K562 (cell line): Measurements from ENCODE around the gene VCX3A. TPM values are rescaled to one million over a fixed set of nuclear protein-coding genes. Genes with fewer than 3 reads are reported as not detected.

Source experiments
- ATAC-seq: fragments of 200-7000 bp; cut with Tn5 transposase; 3 replicates; pipeline ENCODE4 v1.9.1; 2020; ENCODE audit warnings: moderate library complexity
- BruUV-seq: library from RNA; stranded (reverse); fragments of 400-500 nt; replicated peaks from 2 replicates; lab custom pipeline; 2021; lab: Mats Ljungman, UMichigan
- CTCF ChIA-PET: fragments of 300-600 bp; formaldehyde crosslinking; extraction: SDS; loops from one replicate; lab custom pipeline; 2021; ENCODE audit warnings: low intra/inter-chr PET ratio; lab: Yijun Ruan, JAX
- POLR2A ChIA-PET: fragments of 300-600, 350-650 bp; sonication (Branson Sonifier 250); formaldehyde crosslinking; extraction: SDS; loops from one replicate; lab custom pipeline; 2021; ENCODE audit warnings: antibody characterized with exemption, inconsistent platforms; lab: Yijun Ruan, JAX
- DNase-seq, 4 experiments: peaks; one replicate each; pipeline versions ENCODE4 v3.0.0 to v3.0.0-alpha.2; 2011 to 2018; ENCODE audit warnings: low spot score in 3 of 4, mixed read lengths in 3 of 4; ENCODE audit errors: extremely low read depth in 1 of 4
- FAIRE-seq: peaks from 2 replicates; lab custom pipeline; 2011; peaks lifted over from hg19 to GRCh38; lab: Jason Lieb, UNC
- H2AFZ ChIP-seq: 2 replicates; pipeline ENCODE4 v1.6.0; 2011; ENCODE audit warnings: low read depth, low read length, control low read depth, inconsistent platforms
- H3K27ac ChIP-seq: fragments of 200-600 bp; 3 replicates; pipeline ENCODE4 v1.8.0; 2011; ENCODE audit warnings: low read depth, mild to moderate bottlenecking, control low read depth, inconsistent platforms, low read length, moderate library complexity, mixed read lengths; ENCODE audit errors: extremely low read depth
- H3K27me3 ChIP-seq, 2 experiments: fragments of 300-600 bp in 1 of 2; 2 replicates in 1 of 2; 3 replicates in 1 of 2; pipeline versions ENCODE4 v1.6.0 to v1.8.0; 2011; ENCODE audit warnings: inconsistent platforms in 2 of 2, low read length in 2 of 2, mild to moderate bottlenecking in 1 of 2, mixed read lengths in 1 of 2, moderate library complexity in 1 of 2; ENCODE audit not compliant: control insufficient read depth in 2 of 2, insufficient read depth in 2 of 2
- H3K36me3 ChIP-seq: fragments of 300-600 bp; 3 replicates; pipeline ENCODE4 v1.8.0; 2011; ENCODE audit warnings: mild to moderate bottlenecking, low read length, inconsistent platforms; ENCODE audit not compliant: control insufficient read depth, insufficient read depth
- H3K4me1 ChIP-seq, 2 experiments: fragments of 200-600 bp in 1 of 2; replicated peaks in 1 of 2; 2 replicates in 1 of 2; 3 replicates in 1 of 2; pipeline versions ENCODE4 v1.5.1 to v1.8.0; 2011; ENCODE audit warnings: inconsistent platforms in 2 of 2, low read length in 2 of 2, mild to moderate bottlenecking in 1 of 2, mixed read lengths in 1 of 2, moderate library complexity in 1 of 2; ENCODE audit not compliant: control insufficient read depth in 2 of 2, insufficient read depth in 2 of 2
- H3K4me2 ChIP-seq: 2 replicates; pipeline ENCODE4 v1.6.1; 2011; ENCODE audit warnings: low read length, control low read depth, inconsistent platforms, mixed read lengths; ENCODE audit not compliant: insufficient read depth
- H3K4me3 ChIP-seq: fragments of 200-600 bp; sonication (generic), shearing (Covaris generic); 2 replicates; pipeline ENCODE4 v1.5.1; 2016; ENCODE audit warnings: control low read depth, inconsistent platforms
- H3K79me2 ChIP-seq: fragments of 200-600 bp; 3 replicates; pipeline ENCODE4 v1.8.0; 2011; ENCODE audit warnings: low read length, inconsistent platforms; ENCODE audit not compliant: control insufficient read depth, insufficient read depth
- H3K9ac ChIP-seq, 2 experiments: 2 replicates each; pipeline versions ENCODE4 v1.6.0 to v1.6.1; 2011; ENCODE audit warnings: low read depth in 2 of 2, low read length in 2 of 2, control low read depth in 1 of 2, inconsistent platforms in 1 of 2, mild to moderate bottlenecking in 1 of 2, mixed read lengths in 1 of 2; ENCODE audit not compliant: insufficient read depth in 1 of 2
- H3K9me1 ChIP-seq: one replicate; pipeline ENCODE4 v1.6.0; 2011; ENCODE audit warnings: inconsistent platforms, mild to moderate bottlenecking, low read length, moderate library complexity; ENCODE audit not compliant: control insufficient read depth, insufficient read depth
- H3K9me3 ChIP-seq: replicated peaks from 2 replicates; pipeline ENCODE4 v1.5.1; 2011; ENCODE audit warnings: low read depth, low read length, inconsistent platforms; ENCODE audit not compliant: control insufficient read depth, insufficient read depth
- H4K20me1 ChIP-seq: replicated peaks from 2 replicates; pipeline ENCODE4 v1.6.1; 2011; ENCODE audit warnings: low read length, inconsistent platforms, mixed read lengths; ENCODE audit not compliant: control insufficient read depth, insufficient read depth
- CEBPG ChIP-seq, 3 experiments: fragments of 200-800 bp in 1 of 3; sonication (Bioruptor generic) in 1 of 3; sonication (generic) in 1 of 3; formaldehyde crosslinking in 1 of 3; IDR thresholded peaks in 2 of 3; conservative IDR thresholded peaks in 1 of 3; 2 replicates each; pipeline versions ENCODE4 v1.6.1 to v1.8.0; 2016 to 2022; ENCODE audit warnings: missing compliant biosample characterization in 2 of 3, missing genetic modification characterization in 2 of 3, mild to moderate bottlenecking in 1 of 3, missing genetic modification reagents in 1 of 3
- GABPB2 ChIP-seq: fragments of 250-450 bp; sonication (Bioruptor Pico); conservative IDR thresholded peaks from 2 replicates; pipeline ENCODE4 v1.5.1; 2021; ENCODE audit warnings: mild to moderate bottlenecking
- HDAC6 ChIP-seq: IDR thresholded peaks from 2 replicates; pipeline ENCODE4 v1.6.1; 2012; ENCODE audit warnings: low read depth, mild to moderate bottlenecking, control low read depth, inconsistent platforms, low read length, moderate library complexity
- HDGF ChIP-seq: fragments of 450-650 bp; IDR thresholded peaks from 2 replicates; pipeline ENCODE4 v1.6.1; 2016
- IRF1 ChIP-seq: sonication (generic); formaldehyde crosslinking; IDR thresholded peaks from 2 replicates; pipeline ENCODE4 v1.8.0; 2022; ENCODE audit warnings: missing genetic modification reagents, mild to moderate bottlenecking, borderline replicate concordance
- NELFE ChIP-seq: IDR thresholded peaks from 2 replicates; pipeline ENCODE4 v1.6.1; 2011; ENCODE audit warnings: mild to moderate bottlenecking; ENCODE audit not compliant: insufficient read depth, insufficient read length
- POLR2G ChIP-seq: fragments of 200-400 bp; formaldehyde crosslinking; IDR thresholded peaks from 2 replicates; pipeline ENCODE4 v1.6.1; 2017; ENCODE audit warnings: low read depth, mild to moderate bottlenecking, antibody characterized with exemption, low read length, moderate library complexity
- RBM25 ChIP-seq: fragments of 200-400 bp; formaldehyde crosslinking; IDR thresholded peaks from 2 replicates; pipeline ENCODE4 v1.6.1; 2018; ENCODE audit warnings: low read length, low read depth, moderate library complexity; ENCODE audit not compliant: severe bottlenecking
- SIRT6 ChIP-seq: IDR thresholded peaks from one replicate; pipeline ENCODE4 v1.6.1; 2012; ENCODE audit warnings: low read depth, mild to moderate bottlenecking, control low read depth, inconsistent platforms, low read length, moderate library complexity
- ZNF133 ChIP-seq: fragments of 250-450 bp; sonication (Bioruptor Pico); IDR thresholded peaks from 2 replicates; pipeline ENCODE4 v1.4.0; 2020; ENCODE audit warnings: mild to moderate bottlenecking
- WGBS: fragments of 100-300 bp; shearing (Covaris generic); methylation state at CpG from one replicate; pipeline ENCODE4 v1.1.6; 2016; ENCODE audit warnings: low coverage, mixed read lengths; ENCODE audit not compliant: insufficient coverage; ENCODE audit errors: missing lambda C conversion rate; 5-methylcytosine and 5-hydroxymethylcytosine counted together
- in situ Hi-C: fragments of 300-500 bp; cut with MboI; formaldehyde crosslinking; loops from 4 replicates; pipeline ENCODE4 v1.15.0; 2018; ENCODE audit warnings: inconsistent platforms, mixed read lengths
- intact Hi-C: fragments of 100-400 bp; cut with micrococcal nuclease; formaldehyde crosslinking; loops from 2 replicates; pipeline ENCODE4 v1.14.2; 2022
- polyA plus RNA-seq, 8 experiments: library from polyadenylated mRNA; depleted of rRNA in 4 of 8; stranded (reverse) in 5 of 8; unstranded in 3 of 8; fragments of >200 nt; fragmentation: Nextera tagmentation in 2 of 8; fragmentation: Illumina TruSeq in 1 of 8; extraction: Ambion mirVana in 2 of 8; extraction: Trizol in 1 of 8; gene quantifications; 2 replicates each; pipeline versions ENCODE4 v1.2.1 to v1.2.3, GENCODE V29; 2011 to 2014; ENCODE audit warnings: inconsistent platforms in 1 of 8, missing spikeins in 1 of 8
- total RNA-seq, 7 experiments: library from RNA; depleted of rRNA in 6 of 7; stranded (reverse); fragments of >200 nt in 6 of 7; fragmentation: Illumina TruSeq in 2 of 7; extraction: Trizol in 2 of 7; gene quantifications; 2 replicates each; pipeline versions ENCODE4 v1.2.1 to v1.2.3, GENCODE V29; 2011 to 2021; ENCODE audit warnings: low replicate concordance in 1 of 7
- TF ChIP-seq, protein P1 (sequence below): fragments of 450-650 bp; IDR thresholded peaks from 2 replicates; pipeline ENCODE4 v1.6.1; 2016; ENCODE audit warnings: mild to moderate bottlenecking
- TF ChIP-seq, protein P2 (sequence below): sonication (generic); formaldehyde crosslinking; IDR thresholded peaks from 2 replicates; pipeline ENCODE4 v1.5.0; 2020; ENCODE audit warnings: missing genetic modification reagents

The VCX3A gene
- total and polyA plus RNA-seq, 9 of the 15 experiments (the other 6 are each of a cell fraction or from before 2014, with no cell fraction given): 0.08 to 64.5 (median 9.2) TPM

DNA sequence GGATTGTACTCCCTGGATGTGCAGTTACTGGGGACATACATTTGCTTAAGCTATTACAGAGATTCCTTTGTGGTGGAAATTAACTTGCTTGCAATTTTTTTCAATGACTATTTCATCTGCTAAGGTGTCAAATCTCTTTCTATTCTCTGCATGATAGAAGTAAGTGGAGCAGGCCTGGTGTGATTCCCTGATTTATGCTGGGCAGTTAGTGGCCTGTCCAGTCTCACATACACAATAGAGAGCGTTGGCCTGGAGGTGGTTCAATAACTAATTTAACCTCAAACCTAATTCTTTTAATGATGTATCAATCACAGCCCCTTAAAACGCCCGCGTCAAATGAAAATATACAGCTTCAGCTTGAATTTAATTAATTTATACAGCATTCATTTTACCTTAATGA lies 28.5 kb downstream of the VCX3A start:
- DNase-seq: no peak
- ChIA-PET POLR2A (no interaction called here), CTCF (no interaction called here)
- no peaks in the 10 kb centered on the region for H3K36me3 ChIP-seq
- BruUV-seq: no TSS peak
- H3K9me3 ChIP-seq: no peaks in the 10 kb centered on the region
- H2AFZ ChIP-seq: no peak overlapping the region
- no peaks in the 10 kb centered on the region for H3K4me1 ChIP-seq
- intact Hi-C loops: no loop called here
- no peaks in the 10 kb centered on the region for H3K9me1 ChIP-seq
- no peak overlapping the region for H3K27ac ChIP-seq
- 0% methylated on average over 4 of the region's 4 CpGs for WGBS
- H3K79me2 ChIP-seq: no peaks in the 10 kb centered on the region
- no peak overlapping the region for H3K9ac ChIP-seq
- in situ Hi-C loops: no loop called here
- no peak overlapping the region for H3K4me3 ChIP-seq
- no peak for TF ChIP-seq RBM25
- TF ChIP-seq SIRT6: no peak
- no peaks in the 10 kb centered on the region for H4K20me1 ChIP-seq
- no peak for ATAC-seq
- no peak for FAIRE-seq
- no peak overlapping the region for H3K4me2 ChIP-seq
- no peaks in the 10 kb centered on the region for H3K27me3 ChIP-seq

DNA sequence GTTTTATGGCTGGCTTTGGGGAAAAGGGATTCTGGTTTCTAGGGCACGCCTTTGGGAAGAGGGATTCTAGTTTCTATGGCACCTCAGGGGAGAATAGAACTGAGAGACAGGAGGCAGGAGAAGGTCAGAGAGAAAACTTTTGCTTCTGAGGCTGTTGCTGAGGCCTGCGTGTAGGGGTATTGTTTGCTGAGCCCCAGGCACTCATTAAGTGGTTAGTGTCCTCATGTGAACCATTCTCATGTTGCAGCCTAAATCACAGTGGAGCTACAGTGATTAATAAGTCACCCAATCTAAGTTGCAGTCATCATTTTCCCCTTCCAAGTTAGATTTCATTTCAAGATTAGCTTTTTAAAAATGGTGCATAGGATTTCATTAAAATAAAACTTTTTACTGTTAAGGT lies 29.0 kb downstream of the VCX3A start:
- no peaks in the 10 kb centered on the region for H3K79me2 ChIP-seq
- CTCF ChIA-PET: no interaction called here
- BruUV-seq: no TSS peak
- H3K4me3 ChIP-seq: no peak overlapping the region
- no peaks in the 10 kb centered on the region for H4K20me1 ChIP-seq
- no peaks in the 10 kb centered on the region for H3K27me3 ChIP-seq
- POLR2A ChIA-PET: no interaction called here
- ATAC-seq: no peak
- 0% methylated on average over 2 of the region's 2 CpGs for WGBS
- no peak overlapping the region for H3K9ac ChIP-seq
- in situ Hi-C loops: no loop called here
- no peak for FAIRE-seq
- no peak overlapping the region for H3K4me2 ChIP-seq
- H3K27ac ChIP-seq: no peak overlapping the region
- no peak for DNase-seq
- no peaks in the 10 kb centered on the region for H3K36me3 ChIP-seq
- no peaks in the 10 kb centered on the region for H3K9me1 ChIP-seq
- H2AFZ ChIP-seq: no peak overlapping the region
- no peaks in the 10 kb centered on the region for H3K4me1 ChIP-seq
- intact Hi-C loops: no loop called here
- H3K9me3 ChIP-seq: no peaks in the 10 kb centered on the region
- TF ChIP-seq, protein P1, sequence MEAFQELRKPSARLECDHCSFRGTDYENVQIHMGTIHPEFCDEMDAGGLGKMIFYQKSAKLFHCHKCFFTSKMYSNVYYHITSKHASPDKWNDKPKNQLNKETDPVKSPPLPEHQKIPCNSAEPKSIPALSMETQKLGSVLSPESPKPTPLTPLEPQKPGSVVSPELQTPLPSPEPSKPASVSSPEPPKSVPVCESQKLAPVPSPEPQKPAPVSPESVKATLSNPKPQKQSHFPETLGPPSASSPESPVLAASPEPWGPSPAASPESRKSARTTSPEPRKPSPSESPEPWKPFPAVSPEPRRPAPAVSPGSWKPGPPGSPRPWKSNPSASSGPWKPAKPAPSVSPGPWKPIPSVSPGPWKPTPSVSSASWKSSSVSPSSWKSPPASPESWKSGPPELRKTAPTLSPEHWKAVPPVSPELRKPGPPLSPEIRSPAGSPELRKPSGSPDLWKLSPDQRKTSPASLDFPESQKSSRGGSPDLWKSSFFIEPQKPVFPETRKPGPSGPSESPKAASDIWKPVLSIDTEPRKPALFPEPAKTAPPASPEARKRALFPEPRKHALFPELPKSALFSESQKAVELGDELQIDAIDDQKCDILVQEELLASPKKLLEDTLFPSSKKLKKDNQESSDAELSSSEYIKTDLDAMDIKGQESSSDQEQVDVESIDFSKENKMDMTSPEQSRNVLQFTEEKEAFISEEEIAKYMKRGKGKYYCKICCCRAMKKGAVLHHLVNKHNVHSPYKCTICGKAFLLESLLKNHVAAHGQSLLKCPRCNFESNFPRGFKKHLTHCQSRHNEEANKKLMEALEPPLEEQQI: no peak
- no peak for TF ChIP-seq IRF1 (CRISPR knock-in tag)
- no peak for TF ChIP-seq HDGF
- no peak for TF ChIP-seq CEBPG (CRISPR knock-in tag; IDR thresholded peaks at IDR 0.05)
- TF ChIP-seq CEBPG (tag; conservative IDR thresholded peaks at IDR 0.05 in 1 of 2, IDR thresholded peaks at IDR 0.05 in 1 of 2): no peak
- no peak for TF ChIP-seq NELFE
- TF ChIP-seq POLR2G: no peak
- TF ChIP-seq ZNF133 (CRISPR knock-in tag): no peak
- TF ChIP-seq, protein P2, sequence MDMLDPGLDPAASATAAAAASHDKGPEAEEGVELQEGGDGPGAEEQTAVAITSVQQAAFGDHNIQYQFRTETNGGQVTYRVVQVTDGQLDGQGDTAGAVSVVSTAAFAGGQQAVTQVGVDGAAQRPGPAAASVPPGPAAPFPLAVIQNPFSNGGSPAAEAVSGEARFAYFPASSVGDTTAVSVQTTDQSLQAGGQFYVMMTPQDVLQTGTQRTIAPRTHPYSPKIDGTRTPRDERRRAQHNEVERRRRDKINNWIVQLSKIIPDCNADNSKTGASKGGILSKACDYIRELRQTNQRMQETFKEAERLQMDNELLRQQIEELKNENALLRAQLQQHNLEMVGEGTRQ (CRISPR knock-in tag): no peak
- TF ChIP-seq GABPB2: no peak
- no peak for TF ChIP-seq HDAC6
